NB4 (cell line): ENCODE measurements around the gene CDYL.

Experiments
- DNase-seq: peaks from one replicate; pipeline ENCODE4 v3.0.0; 2010; ENCODE audit warnings: low read depth
- H3K4me3 ChIP-seq: one replicate; pipeline ENCODE4 v1.5.1; 2011; ENCODE audit warnings: mild to moderate bottlenecking, low read depth, low read length, moderate library complexity
- CTCF ChIP-seq: IDR thresholded peaks from one replicate; pipeline ENCODE4 v1.5.1; 2012; ENCODE audit warnings: low read depth, low read length
- MAX ChIP-seq: IDR thresholded peaks from 2 replicates; pipeline ENCODE4 v1.6.1; 2011; ENCODE audit warnings: low read depth, low read length
- MYC ChIP-seq: IDR thresholded peaks from 2 replicates; pipeline ENCODE4 v1.6.1; 2011; ENCODE audit warnings: low read depth, low read length
- POLR2A ChIP-seq: IDR thresholded peaks from 2 replicates; pipeline ENCODE4 v1.6.1; 2011; ENCODE audit warnings: mild to moderate bottlenecking; ENCODE audit not compliant: insufficient read length; ENCODE audit errors: extremely low read depth

CDYL gene

GRCh38 chr6:4778086-4778485 lies 1.9 kb downstream of the CDYL start:
- peak overlapping the region; percentile 87 for H3K4me3 ChIP-seq
- DNase-seq, result peak; percentile 35
- TF ChIP-seq POLR2A, result no peak
- TF ChIP-seq MAX, result no peak
- TF ChIP-seq CTCF, result no peak
- no peak for TF ChIP-seq MYC

- H3K4me3 ChIP-seq, result no peak overlapping the region
- TF ChIP-seq POLR2A, result no peak
- TF ChIP-seq CTCF, result no peak
- TF ChIP-seq MAX, result no peak
- TF ChIP-seq MYC, result no peak
- DNase-seq, result peak; percentile 25
Measured at GRCh38 chr6:4780360-4780812, 4.2 kb downstream of the CDYL start.

GRCh38 chr6:4781426-4781825 lies 5.2 kb downstream of the CDYL start:
- no peak overlapping the region for H3K4me3 ChIP-seq
- no peak for TF ChIP-seq MYC
- no peak for TF ChIP-seq MAX
- TF ChIP-seq POLR2A, result no peak
- TF ChIP-seq CTCF, result no peak
- DNase-seq, result no peak

GRCh38 chr6:4781967-4782575 lies 5.9 kb downstream of the CDYL start:
- H3K4me3 ChIP-seq, result no peak overlapping the region
- TF ChIP-seq MAX, result no peak
- no peak for TF ChIP-seq POLR2A
- no peak for TF ChIP-seq CTCF
- TF ChIP-seq MYC, result no peak
- DNase-seq, result no peak

- DNase-seq, result no peak
- H3K4me3 ChIP-seq, result no peak overlapping the region
- TF ChIP-seq MAX (no peak), POLR2A (no peak), MYC (no peak), CTCF (no peak)
Measured at GRCh38 chr6:4786996-4787395, 10.8 kb downstream of the CDYL start.

GRCh38 chr6:4788482-4788881 lies 12.3 kb downstream of the CDYL start:
- H3K4me3 ChIP-seq, result no peak overlapping the region
- no peak for DNase-seq
- no peak for TF ChIP-seq MAX
- no peak for TF ChIP-seq CTCF
- no peak for TF ChIP-seq MYC
- TF ChIP-seq POLR2A, result no peak
